DOHH2 (cell line): ENCODE measurements around the gene REL.

Source experiments
- CTCF ChIP-seq: fragments of 200-600 bp; sonication (generic); IDR thresholded peaks from one replicate; pipeline ENCODE4 v1.5.1; 2014; ENCODE audit warnings: antibody characterized with exemption, mild to moderate bottlenecking, low read depth, low read length; ENCODE audit not compliant: poor library complexity, severe bottlenecking
- EZH2phosphoT487 ChIP-seq: fragments of 200-600 bp; sonication (generic); IDR thresholded peaks from 2 replicates; pipeline ENCODE4 v1.6.1; 2017; ENCODE audit warnings: borderline replicate concordance, mild to moderate bottlenecking, antibody characterized with exemption, low read length, moderate library complexity, mixed read lengths

DNA sequence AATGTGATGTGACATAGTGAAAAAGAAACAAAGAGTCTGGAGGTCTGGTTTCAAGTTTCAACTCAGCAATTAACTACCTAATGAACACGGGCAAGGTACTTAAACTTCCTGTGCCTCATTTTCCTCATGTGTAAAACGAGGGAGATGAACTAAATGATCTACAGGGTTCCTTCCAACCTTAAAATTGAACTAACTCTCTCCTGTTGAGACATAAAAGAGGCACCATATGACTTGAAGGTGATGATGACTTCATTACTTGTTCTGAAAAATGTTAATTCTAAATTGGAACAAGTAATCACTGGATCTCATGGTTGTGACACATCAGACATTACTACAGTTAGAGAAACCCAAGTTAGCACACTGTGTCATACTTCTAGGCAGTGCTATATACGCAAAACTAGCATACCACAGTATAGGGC, 8.9 kb upstream of the REL start:
- TF ChIP-seq CTCF (no peak), EZH2phosphoT487 (no peak)
